SU-DHL-6 (cell line): ENCODE results near the gene SIRT7.

Experiments used
- H2AFZ ChIP-seq: fragments of 200-600 bp; sonication (generic); 2 replicates; pipeline ENCODE4 v1.6.1; 2014; ENCODE audit warnings: low read depth, mild to moderate bottlenecking, moderate library complexity, mixed read lengths, antibody characterized with exemption, low read length; ENCODE audit not compliant: severe bottlenecking
- H3F3A ChIP-seq: fragments of 200-600 bp; shearing (Covaris generic); 2 replicates; pipeline ENCODE4 v1.6.0; 2016; ENCODE audit warnings: antibody characterized with exemption, mild to moderate bottlenecking; ENCODE audit not compliant: insufficient read depth
- H3K27ac ChIP-seq: fragments of 200-600 bp; sonication (generic); 2 replicates; pipeline ENCODE4 v1.5.1; 2016; ENCODE audit warnings: low read depth, mild to moderate bottlenecking, low read length, moderate library complexity, mixed read lengths
- H3K27me3 ChIP-seq: fragments of 200-600 bp; sonication (generic), shearing (Covaris generic); 2 replicates; pipeline ENCODE4 v1.6.0; 2014; ENCODE audit warnings: mild to moderate bottlenecking, low read length
- H3K36me3 ChIP-seq: fragments of 200-600 bp; sonication (generic); 2 replicates; pipeline ENCODE4 v1.6.1; 2014; ENCODE audit warnings: mild to moderate bottlenecking, low read length, mixed read lengths
- H3K4me2 ChIP-seq: fragments of 300-600, 200-600 bp; shearing (Covaris generic), sonication (generic); 2 replicates; pipeline ENCODE4 v1.6.0; 2014; ENCODE audit warnings: low read length, low read depth, mild to moderate bottlenecking; ENCODE audit not compliant: poor library complexity, severe bottlenecking
- H3K4me3 ChIP-seq: fragments of 200-600 bp; sonication (generic); 2 replicates; pipeline ENCODE4 v1.5.1; 2014; ENCODE audit warnings: antibody characterized with exemption, low read length, mild to moderate bottlenecking, mixed read lengths; ENCODE audit not compliant: insufficient read depth, poor library complexity, severe bottlenecking
- H3K79me2 ChIP-seq: fragments of 200-600 bp; sonication (generic); 2 replicates; pipeline ENCODE4 v1.6.1; 2014; ENCODE audit warnings: mild to moderate bottlenecking, low read length, moderate library complexity; ENCODE audit not compliant: insufficient read depth
- H3K9ac ChIP-seq: fragments of 200-600 bp; sonication (generic); 2 replicates; pipeline ENCODE4 v1.7.0; 2014; ENCODE audit warnings: mild to moderate bottlenecking, low read length
- H3K9me2 ChIP-seq: fragments of 200-600 bp; sonication (generic); replicated peaks from 2 replicates; pipeline ENCODE4 v1.6.1; 2014; ENCODE audit warnings: low read length; ENCODE audit not compliant: insufficient read depth
- H3K9me3 ChIP-seq: fragments of 200-600 bp; sonication (generic); 2 replicates; pipeline ENCODE4 v1.6.1; 2014; ENCODE audit warnings: low read length, mixed read lengths; ENCODE audit not compliant: insufficient read depth
- H4K20me1 ChIP-seq: fragments of 200-600 bp; sonication (generic); 2 replicates; pipeline ENCODE4 v1.6.1; 2014; ENCODE audit warnings: low read depth, mild to moderate bottlenecking, antibody characterized with exemption, low read length, moderate library complexity, mixed read lengths
- CTCF ChIP-seq: fragments of 200-600 bp; sonication (generic); IDR thresholded peaks from one replicate; pipeline ENCODE4 v1.5.1; 2017; ENCODE audit warnings: antibody characterized with exemption, mild to moderate bottlenecking, low read length, moderate library complexity; ENCODE audit not compliant: insufficient read depth, poor library complexity, severe bottlenecking
- EZH2phosphoT487 ChIP-seq: fragments of 200-600 bp; sonication (generic), shearing (Covaris generic); conservative IDR thresholded peaks from 2 replicates; pipeline ENCODE4 v1.6.1; 2018; ENCODE audit warnings: mild to moderate bottlenecking, antibody characterized with exemption, low read length, moderate library complexity, mixed read lengths

The SIRT7 gene

GRCh38 chr17:81900181-81900820 lies 17.7 kb downstream of the SIRT7 start:
- no peak overlapping the region for H3K9ac ChIP-seq
- TF ChIP-seq EZH2phosphoT487 (no peak), CTCF (no peak)
- H2AFZ ChIP-seq, result no peak overlapping the region
- no peak overlapping the region for H3K27ac ChIP-seq
- no peak overlapping the region for H3K4me3 ChIP-seq
- H3K9me3 ChIP-seq, result no peaks in the 10 kb centered on the region
- no peaks in the 10 kb centered on the region for H3K27me3 ChIP-seq
- no peaks in the 10 kb centered on the region for H4K20me1 ChIP-seq
- H3K9me2 ChIP-seq, result no peaks in the 10 kb centered on the region
- H3K4me2 ChIP-seq, result no peak overlapping the region
- no peaks in the 10 kb centered on the region for H3K36me3 ChIP-seq
- H3F3A ChIP-seq, result no peaks in the 10 kb centered on the region
- no peaks in the 10 kb centered on the region for H3K79me2 ChIP-seq

- Histone ChIP-seq H3K9me3 (no peaks in the 10 kb centered on the region), H3F3A (no peaks in the 10 kb centered on the region), H3K4me3 (no peak overlapping the region), H4K20me1 (no peaks in the 10 kb centered on the region), H3K9me2 (no peaks in the 10 kb centered on the region), H3K36me3 (no peaks in the 10 kb centered on the region), H3K79me2 (no peaks in the 10 kb centered on the region), H3K9ac (no peak overlapping the region), H3K27ac (no peak overlapping the region), H3K4me2 (no peak overlapping the region), H2AFZ (no peak overlapping the region), H3K27me3 (no peaks in the 10 kb centered on the region)
- no peak for TF ChIP-seq CTCF
- TF ChIP-seq EZH2phosphoT487, result no peak
These were observed 18.3 kb downstream of the SIRT7 start for GRCh38 chr17:81899514-81900166.

- Histone ChIP-seq H3K27me3 (no peaks in the 10 kb centered on the region), H3K9me3 (no peaks in the 10 kb centered on the region), H3K4me2 (no peak overlapping the region), H3K4me3 (no peak overlapping the region), H3K9ac (no peak overlapping the region), H3K36me3 (no peaks in the 10 kb centered on the region), H3K27ac (no peak overlapping the region), H3F3A (peaks cover under 1% of the 10 kb centered on the region; the same call in 1 of the 2 replicates), H2AFZ (no peak overlapping the region), H4K20me1 (no peaks in the 10 kb centered on the region), H3K9me2 (no peaks in the 10 kb centered on the region), H3K79me2 (no peaks in the 10 kb centered on the region)
- TF ChIP-seq CTCF (no peak), EZH2phosphoT487 (no peak)
These were observed 19.1 kb downstream of the SIRT7 start for GRCh38 chr17:81898885-81899284.
